Lower leg skin (tissue), 3 donors: ENCODE data around the gene CLMP.

Source experiments
- POLR2A ChIP-seq, 2 donors: fragments of 450-650 bp; IDR thresholded peaks; one replicate each; pipeline ENCODE4 v1.6.1; 2016 to 2017; ENCODE audit warnings: antibody characterized with exemption in 2 of 2, mild to moderate bottlenecking in 1 of 2, moderate library complexity in 1 of 2
- TF ChIP-seq, protein P1 (sequence below), 3 donors: fragments of 450-650 bp; IDR thresholded peaks; one replicate each; pipeline ENCODE4 v1.5.1; 2016; ENCODE audit warnings: antibody characterized with exemption in 3 of 3, mild to moderate bottlenecking in 3 of 3, moderate library complexity in 2 of 3

DNA sequence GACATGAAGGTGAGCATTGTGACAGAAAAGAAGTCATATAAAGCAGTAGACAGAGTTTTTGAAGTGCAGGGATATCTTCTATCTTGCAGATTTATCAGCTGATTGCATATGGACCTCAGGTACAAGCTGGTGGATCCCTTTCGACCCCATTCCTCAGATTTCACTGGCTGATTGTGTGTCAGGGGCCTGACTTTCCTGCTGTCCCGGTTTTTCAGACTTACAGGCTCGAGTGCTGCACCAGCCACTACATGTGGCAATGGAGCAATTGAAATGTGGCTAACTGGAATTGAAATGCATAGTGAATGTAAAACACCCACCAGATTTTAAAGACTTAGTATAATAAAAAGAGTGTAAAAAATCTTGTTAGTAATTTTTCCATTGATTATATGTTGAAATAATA is 50.3 kb downstream of the CLMP start:
- TF ChIP-seq, protein P1, sequence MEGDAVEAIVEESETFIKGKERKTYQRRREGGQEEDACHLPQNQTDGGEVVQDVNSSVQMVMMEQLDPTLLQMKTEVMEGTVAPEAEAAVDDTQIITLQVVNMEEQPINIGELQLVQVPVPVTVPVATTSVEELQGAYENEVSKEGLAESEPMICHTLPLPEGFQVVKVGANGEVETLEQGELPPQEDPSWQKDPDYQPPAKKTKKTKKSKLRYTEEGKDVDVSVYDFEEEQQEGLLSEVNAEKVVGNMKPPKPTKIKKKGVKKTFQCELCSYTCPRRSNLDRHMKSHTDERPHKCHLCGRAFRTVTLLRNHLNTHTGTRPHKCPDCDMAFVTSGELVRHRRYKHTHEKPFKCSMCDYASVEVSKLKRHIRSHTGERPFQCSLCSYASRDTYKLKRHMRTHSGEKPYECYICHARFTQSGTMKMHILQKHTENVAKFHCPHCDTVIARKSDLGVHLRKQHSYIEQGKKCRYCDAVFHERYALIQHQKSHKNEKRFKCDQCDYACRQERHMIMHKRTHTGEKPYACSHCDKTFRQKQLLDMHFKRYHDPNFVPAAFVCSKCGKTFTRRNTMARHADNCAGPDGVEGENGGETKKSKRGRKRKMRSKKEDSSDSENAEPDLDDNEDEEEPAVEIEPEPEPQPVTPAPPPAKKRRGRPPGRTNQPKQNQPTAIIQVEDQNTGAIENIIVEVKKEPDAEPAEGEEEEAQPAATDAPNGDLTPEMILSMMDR (IDR thresholded peaks at IDR 0.05): no peak
- no peak for TF ChIP-seq POLR2A (IDR thresholded peaks at IDR 0.05)
